Activated CD4-positive, alpha-beta T cell treated with anti-CD3 and anti-CD28 coated beads for 24 hours (primary cell): ENCODE results near the gene TEAD3.

Experiments used
- DNase-seq, 2 donors: peaks; one replicate each; pipeline ENCODE4 v3.0.0-alpha.2; 2020; ENCODE audit warnings: low read depth in 2 of 2

Gene TEAD3

GRCh38 chr6:35512740-35513139 is 15.9 kb upstream of the TEAD3 start, which contains the start of gene TULP1:
TSS of gene TULP1 (minus strand) at chr6:35512896. CDS start at chr6:35512858, 38 bp downstream.
- DNase-seq, result no peak

GRCh38 chr6:35512006-35512405 is 15.1 kb upstream of the TEAD3 start:
- DNase-seq, result no peak

- DNase-seq, result no peak
Measured at GRCh38 chr6:35511562-35511941, 14.7 kb upstream of the TEAD3 start.

- no peak for DNase-seq
Measured at GRCh38 chr6:35510916-35511561, 14.2 kb upstream of the TEAD3 start.

- no peak for DNase-seq
Measured at GRCh38 chr6:35508542-35508941, 11.7 kb upstream of the TEAD3 start.

- DNase-seq, result no peak
Measured at GRCh38 chr6:35508027-35508426, 11.1 kb upstream of the TEAD3 start.

DNA sequence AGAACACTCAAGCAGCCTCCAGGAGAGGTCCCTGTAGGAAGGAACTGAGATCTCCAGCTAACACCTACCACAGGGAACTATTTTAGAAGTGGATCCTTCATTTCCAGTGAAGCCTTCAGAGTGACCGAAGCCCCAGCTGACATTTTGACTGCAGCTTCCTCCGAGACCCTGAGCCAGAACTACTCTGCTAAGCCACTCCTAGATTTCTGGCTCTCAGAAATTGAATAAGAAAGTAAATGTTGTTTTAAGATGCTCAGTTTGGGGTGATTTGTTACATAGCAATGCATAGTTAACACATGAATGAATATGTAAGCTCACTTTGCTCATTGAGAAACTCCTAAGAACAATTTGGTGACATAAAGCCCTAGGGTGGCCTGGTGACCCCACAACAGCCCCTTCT is 10.3 kb upstream of the TEAD3 start:
- DNase-seq, result no peak

DNA sequence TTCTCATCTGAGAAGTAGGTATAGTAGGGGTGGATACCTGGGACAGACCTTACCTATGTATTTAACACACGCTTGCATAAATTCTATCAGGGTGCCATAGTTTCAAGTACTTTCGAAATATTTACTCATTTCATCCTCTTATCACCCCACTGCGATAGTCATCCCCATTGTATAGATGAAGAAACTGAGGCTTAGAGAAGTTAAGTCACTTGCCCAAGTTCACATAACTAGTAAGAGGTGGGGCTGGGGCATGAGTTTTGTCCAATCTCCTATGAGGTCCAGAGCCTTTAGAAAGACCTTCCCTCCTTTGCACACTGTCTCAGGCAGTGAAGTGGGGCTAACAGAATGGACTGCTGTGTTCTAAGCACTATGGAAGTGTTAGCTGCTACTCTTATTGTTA is 9.7 kb upstream of the TEAD3 start:
- DNase-seq, result no peak

GRCh38 chr6:35505999-35506412 is 9.1 kb upstream of the TEAD3 start:
- no peak for DNase-seq

DNA sequence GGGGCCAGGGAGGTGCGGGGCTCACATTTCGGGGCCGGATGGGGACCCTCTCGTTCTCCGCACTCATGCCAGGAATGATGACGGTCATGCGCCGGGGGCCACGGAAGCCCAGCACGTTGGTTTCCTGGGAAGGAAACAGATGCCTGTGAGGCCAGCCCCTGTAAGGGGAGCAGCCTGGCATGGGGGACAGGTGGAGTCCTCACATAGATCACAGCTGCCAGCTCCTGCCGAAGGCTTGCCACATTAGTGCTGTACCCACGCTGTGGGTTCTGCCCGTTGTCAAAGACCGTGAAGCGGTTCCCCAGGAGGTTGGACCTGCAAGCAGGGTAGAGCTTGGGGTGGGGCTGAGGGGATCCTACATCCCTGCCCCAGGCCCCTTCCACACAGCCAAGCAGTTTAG is 6.7 kb upstream of the TEAD3 start:
- no peak for DNase-seq

GRCh38 chr6:35501784-35502183 is 4.9 kb upstream of the TEAD3 start:
- DNase-seq, result no peak

DNA sequence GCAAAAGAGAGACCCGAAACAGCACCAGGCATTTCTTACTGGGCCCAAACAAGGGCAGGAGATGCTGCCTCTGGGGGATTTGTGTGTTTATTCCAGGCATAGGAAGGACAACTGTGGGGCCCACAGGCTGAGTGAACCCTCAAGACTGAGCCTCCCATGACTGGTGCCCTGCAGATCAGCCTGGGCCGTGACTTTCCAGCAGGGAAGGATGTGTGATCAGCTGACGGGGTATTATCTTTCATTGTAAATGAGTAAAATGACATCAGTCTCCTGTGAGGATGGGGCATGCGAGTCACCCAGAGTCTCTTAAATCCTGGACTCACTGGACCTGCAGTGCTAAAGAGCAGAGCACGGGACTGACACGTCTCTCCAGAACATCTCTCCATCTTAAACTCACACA is 3.9 kb upstream of the TEAD3 start:
- DNase-seq, result no peak

- no peak for DNase-seq
Measured at GRCh38 chr6:35499372-35499771, 2.5 kb upstream of the TEAD3 start.

- no peak for DNase-seq
Measured at GRCh38 chr6:35498422-35499067, 1.7 kb upstream of the TEAD3 start.

DNA sequence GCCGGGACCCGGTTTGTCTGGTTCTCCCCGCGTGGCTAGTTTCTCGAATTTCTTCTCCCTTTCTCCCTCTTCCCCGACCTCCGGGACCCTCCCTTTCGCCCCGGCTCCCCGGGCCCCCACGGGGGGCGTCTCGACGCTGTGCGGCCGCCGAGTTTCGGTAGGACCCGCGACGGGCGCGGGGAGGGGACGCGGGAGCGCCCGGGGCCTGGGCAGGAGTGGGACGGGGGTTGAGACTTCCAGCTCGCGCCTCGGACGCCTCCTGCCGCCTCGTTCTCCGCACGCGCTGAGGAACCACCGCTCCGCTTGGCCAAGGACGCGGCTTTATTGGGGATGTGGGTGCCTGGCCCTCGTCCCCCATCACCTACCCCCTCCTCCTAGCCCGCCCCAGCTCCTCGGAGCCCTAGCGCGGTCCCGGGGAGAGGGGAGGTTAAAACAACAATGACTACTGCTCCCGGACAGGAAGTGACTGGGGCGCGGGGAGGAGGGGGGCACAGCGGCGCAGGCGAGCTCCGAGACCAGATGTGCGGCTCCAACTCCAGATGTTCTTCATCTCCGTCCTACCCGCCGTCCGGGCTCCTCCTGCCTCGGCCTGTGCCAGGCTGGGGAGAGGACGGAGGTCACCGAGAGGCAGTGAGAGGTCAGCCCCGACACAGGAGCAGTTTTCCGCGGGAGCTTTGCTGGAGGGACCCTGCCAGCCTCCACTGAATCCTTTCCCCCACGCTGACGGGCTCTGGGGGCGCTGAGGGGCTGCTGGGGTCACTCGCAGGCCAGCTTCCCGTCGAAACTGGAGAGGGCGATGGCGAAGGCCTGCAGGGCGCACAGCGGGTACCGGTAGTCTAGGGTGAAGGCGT is 917 bp upstream of the TEAD3 start:
- DNase-seq, result no peak

GRCh38 chr6:35496036-35496840 is 641 bp downstream of the TEAD3 start:
- no peak for DNase-seq

DNA sequence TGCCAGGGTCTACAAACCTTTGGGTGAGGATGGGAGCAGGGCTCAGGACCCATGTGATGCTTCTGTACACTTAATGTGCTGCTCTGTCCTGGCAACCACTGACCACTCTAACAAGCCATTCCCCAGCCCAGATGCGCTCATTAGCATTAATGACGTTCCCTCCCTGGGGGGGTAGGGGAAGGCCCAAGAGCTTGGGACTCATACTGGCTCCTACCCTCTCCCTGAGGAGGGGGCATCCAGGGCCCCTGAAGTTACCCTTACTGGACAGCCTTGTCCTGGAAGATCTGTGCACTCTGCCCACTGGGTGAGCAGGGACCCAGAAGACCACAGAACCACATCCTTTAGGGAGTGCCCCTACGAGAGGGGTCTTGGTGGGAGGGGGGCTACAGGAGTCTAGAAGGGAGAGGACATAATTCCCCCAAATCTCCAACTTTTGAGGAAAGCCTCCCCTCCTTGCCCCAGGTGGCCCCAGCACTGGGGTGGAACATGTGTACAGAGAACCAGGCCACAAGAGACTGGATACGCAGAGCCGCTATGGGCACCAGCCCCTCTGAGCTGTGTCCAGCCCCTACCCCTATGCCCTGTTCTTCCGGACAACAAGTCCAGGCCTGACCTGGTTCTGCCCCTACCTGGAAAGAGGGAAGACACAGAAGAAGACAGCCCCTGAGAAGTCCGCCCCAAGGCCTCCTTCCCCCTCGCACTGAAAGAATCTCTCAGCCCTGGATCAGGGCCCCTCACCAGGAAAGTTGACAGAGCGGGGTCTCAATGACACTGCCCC is 1.4 kb downstream of the TEAD3 start:
- no peak for DNase-seq

GRCh38 chr6:35494161-35494563 is 2.7 kb downstream of the TEAD3 start:
- no peak for DNase-seq

GRCh38 chr6:35493307-35493983 is 3.4 kb downstream of the TEAD3 start:
- DNase-seq, result no peak

DNA sequence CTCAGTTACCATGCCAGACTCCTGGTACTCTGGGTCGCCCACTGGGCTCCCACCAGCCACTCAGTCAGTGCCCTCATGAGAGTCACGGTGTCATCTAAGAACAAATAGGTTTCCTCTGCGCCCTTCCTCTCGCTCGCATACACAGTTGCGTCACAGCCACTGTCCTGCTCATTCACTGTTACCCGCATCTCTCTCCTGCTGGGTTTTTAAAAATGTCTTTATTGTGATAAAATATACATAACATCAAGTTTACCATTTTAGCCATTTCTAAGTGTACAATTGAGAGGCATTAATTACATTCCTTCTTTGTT is 4.0 kb downstream of the TEAD3 start:
- DNase-seq, result no peak
